ENCODE data around the gene ASAP3.
"Not testable (repeated sequence)": the region's sequence is repeated elsewhere in the genome, so short reads cannot be mapped to it uniquely, and the experiment has no call there.

ASAP3 gene

DNA sequence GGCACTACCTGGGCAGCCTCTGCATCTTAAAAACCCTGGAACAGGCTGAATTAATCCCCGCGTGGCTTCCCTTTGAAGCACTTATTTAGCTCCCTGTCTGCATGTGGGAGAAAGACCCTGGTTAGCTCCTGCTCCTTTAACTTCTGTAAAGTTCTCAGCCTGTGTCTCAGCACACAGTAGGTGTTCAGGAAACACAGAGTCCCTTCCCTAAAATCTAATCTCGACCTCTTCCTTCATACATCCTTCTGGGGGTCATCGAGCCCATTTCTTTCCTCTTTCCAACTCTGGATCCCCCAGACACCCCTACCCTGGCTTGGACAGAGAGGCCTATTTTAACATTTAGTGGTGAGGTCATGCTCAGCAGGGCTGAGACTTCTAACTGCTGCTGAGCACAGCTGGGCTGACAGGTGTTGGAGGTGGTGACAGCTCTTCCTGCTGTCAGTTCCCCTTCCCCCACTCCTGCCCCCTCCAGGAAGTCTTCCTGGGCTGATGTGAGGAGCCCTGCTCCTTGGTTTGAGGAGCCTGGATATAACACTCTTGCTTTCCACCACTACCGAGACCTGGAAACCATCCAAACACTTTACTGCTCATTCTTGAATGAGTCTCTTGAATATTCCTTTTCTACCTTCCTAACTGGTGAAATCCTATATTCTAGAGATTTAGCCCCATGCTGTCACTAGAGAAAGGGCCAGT lies 41.7 kb upstream of the ASAP3 start:
- Mint-ChIP-seq H3K4me1 (peaks cover 78% of the 10 kb centered on the region), H3K9me3 (no peaks in the 10 kb centered on the region), H3K4me3 (peak overlapping the region; percentile 66), H3K36me3 (peaks cover 62% of the 10 kb centered on the region), H3K27ac (peak overlapping the region; percentile 96), H3K27me3 (no peaks in the 10 kb centered on the region)
- peak; percentile 62 for DNase-seq
- CTCF ChIA-PET: interaction anchor here (0.9 to 10.9 kb wide), 5 partner anchors 14 to 111 kb away, joined by 3 to 137 read pairs (median 15); no protein-coding TSS in a partner anchor

DNA sequence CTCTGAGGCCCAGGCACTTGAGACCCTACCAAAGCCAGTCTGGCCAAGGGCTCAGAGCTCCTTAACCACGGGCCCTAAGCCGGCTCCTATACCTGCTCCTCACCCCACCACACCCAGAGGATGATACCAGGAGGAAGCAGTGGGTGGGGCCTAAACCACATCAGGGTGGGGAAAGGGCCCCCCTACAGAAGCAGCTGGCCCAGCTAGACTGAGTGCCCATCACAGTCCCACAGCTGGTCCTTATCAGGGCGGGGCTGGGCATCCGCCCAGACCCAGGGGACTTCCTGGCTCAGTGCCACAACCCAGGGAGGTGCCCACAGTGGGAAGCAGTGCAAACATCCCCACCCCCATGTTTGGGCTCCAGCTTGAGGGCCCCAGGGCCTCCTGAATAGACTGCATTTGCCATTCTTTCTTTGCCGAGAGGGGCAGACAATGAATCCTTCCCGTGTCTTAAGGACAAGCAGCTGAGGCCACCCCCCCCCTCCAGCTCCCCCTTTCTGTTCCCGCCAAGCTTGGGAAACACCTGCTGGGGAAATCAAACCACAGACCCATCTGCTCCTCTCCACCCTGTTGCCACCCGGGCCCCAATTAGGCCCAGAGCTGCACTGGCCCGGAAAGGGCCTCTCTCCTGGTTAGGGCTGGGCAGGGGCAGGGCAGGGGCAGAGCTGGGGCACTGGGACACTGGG lies 40.9 kb upstream of the ASAP3 start:
- Mint-ChIP-seq H3K4me3 (peak overlapping the region; percentile 66), H3K9me3 (no peaks in the 10 kb centered on the region), H3K4me1 (peaks cover 78% of the 10 kb centered on the region), H3K27ac (peak overlapping the region; percentile 96), H3K27me3 (no peaks in the 10 kb centered on the region), H3K36me3 (peaks cover 62% of the 10 kb centered on the region)
- DNase-seq: peak; percentile 73
- CTCF ChIA-PET: interaction anchor here (1.1 to 10.9 kb wide), 7 partner anchors 12 to 167 kb away, joined by 3 to 137 read pairs (median 5); partner anchors contain the start of gene RPL11

DNA sequence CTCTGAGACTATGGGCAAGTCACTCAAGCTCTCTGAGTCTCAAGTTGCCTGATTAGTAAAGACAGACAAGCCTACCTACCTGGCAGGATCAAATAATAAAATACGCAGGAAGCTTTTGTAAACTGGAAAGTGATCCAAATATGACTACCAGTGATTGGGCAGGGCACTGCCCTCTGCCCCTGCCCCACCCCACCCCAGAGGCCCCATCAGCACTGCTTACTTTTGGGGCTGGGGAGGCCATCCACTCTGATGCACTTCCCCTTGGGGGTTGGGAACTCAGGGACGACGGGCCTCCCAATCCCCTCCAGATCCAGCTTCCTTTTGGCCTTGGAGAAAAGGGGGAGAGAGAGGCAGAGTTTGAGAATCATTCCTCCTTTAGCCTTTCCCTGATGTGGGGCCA lies 40.2 kb upstream of the ASAP3 start:
- Mint-ChIP-seq H3K9me3 (no peaks in the 10 kb centered on the region), H3K27me3 (no peaks in the 10 kb centered on the region), H3K4me3 (no peak overlapping the region), H3K36me3 (peaks cover 59% of the 10 kb centered on the region), H3K27ac (peak overlapping the region; percentile 96), H3K4me1 (peaks cover 72% of the 10 kb centered on the region)
- CTCF ChIA-PET: interaction anchor here (1.1 to 10.9 kb wide), 7 partner anchors 13 to 167 kb away, joined by 3 to 137 read pairs (median 5); partner anchors contain the start of gene RPL11
- no peak for DNase-seq

DNA sequence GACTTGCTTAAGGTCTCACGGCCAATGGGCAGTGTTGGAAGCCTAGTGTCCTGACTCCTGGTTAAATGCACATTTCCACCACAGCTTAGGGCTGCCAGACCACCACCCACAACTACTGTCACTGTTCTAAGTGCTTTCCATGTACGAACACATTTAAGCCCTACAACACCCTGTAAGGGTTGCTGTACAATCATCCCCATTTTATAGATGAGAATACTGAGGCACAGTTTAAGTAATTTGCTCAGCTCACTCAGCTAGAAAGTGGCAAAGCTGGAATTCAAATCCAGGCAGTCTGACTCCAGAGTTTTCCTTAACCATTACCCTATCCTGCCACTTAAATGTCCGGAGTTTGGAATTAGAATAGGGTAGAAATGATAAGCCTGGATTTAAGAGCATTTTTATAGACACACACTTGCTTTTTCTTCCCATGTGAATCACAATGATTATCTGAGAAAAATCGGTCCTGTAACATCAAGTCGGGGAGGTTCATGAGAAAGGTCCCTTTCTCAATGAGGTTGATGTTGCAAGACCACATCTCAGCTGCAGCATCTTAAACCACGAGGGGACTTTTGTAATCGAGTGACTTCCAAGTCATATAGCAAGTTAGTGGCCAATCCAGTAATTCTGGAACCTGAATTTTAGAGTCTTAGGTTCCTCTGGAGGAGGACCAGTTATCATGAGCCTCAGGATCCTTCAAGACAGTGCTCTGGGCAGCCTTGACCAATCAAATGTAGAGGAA lies 38.4 kb upstream of the ASAP3 start:
- H3K36me3 Mint-ChIP-seq: peaks cover 61% of the 10 kb centered on the region
- no peaks in the 10 kb centered on the region for H3K9me3 Mint-ChIP-seq
- peaks cover 54% of the 10 kb centered on the region for H3K4me1 Mint-ChIP-seq
- no peak for DNase-seq
- no peaks in the 10 kb centered on the region for H3K27me3 Mint-ChIP-seq
- H3K27ac Mint-ChIP-seq: peak overlapping the region; percentile 69
- H3K4me3 Mint-ChIP-seq: no peak overlapping the region
- CTCF ChIA-PET: interaction anchor here (10.9 kb wide), 1 partner anchor 25 kb away, joined by 137 read pairs; no protein-coding TSS in a partner anchor

DNA sequence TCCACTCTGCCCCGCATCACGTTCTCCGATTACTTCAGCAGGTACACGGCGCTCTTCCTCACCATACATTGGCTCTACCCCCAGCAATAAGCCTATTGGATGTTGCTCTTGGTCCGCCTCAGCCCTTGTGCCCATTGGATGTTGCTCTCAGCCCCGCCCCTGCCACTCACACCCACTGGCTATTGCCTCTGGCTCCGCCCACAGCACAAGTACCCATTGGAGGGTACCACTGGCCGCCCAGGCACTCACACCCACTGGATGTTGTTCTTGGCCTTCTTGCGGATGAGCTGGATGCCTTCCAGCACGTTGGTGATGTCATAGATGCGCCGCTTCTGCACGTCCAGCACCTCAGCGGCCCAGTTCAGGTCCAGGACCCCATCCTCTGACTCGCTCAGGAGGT lies 37.6 kb upstream of the ASAP3 start:
- Mint-ChIP-seq H3K27me3 (no peaks in the 10 kb centered on the region), H3K27ac (peak overlapping the region; percentile 69), H3K4me3 (no peak overlapping the region), H3K4me1 (peaks cover 46% of the 10 kb centered on the region), H3K36me3 (peaks cover 63% of the 10 kb centered on the region), H3K9me3 (no peaks in the 10 kb centered on the region)
- CTCF ChIA-PET: interaction anchor here (0.9 to 3.9 kb wide), 2 partner anchors 10 to 25 kb away, joined by 4 to 18 read pairs; partner anchors contain the start of gene E2F2
- DNase-seq: peak; percentile 29

DNA sequence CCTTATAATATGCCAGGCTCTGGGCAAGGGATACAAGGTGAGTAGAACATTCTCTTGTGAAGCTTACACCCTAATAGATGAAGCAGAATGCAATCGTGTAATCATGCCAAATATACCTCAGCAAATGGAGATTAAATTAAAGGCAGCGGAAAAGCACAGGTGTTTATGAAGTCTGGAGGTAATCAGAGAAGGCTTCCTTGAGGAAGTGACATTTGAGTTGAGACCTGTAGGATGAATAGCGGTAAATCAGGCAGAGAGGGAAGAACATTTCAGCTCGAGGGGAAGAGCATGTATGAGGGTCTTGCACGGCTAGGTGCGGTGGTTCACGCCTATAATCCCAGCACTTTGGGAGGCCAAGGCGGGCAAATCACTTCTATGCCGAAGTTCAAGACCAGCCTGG lies 33.6 kb upstream of the ASAP3 start:
- CTCF ChIA-PET: interaction anchor here (0.6 to 0.9 kb wide), 2 partner anchors 10 to 22 kb away, joined by 3 to 4 read pairs; no protein-coding TSS in a partner anchor
- H3K27me3 Mint-ChIP-seq: no peaks in the 10 kb centered on the region
- H3K27ac Mint-ChIP-seq: no peak overlapping the region
- H3K4me1 Mint-ChIP-seq: peaks cover 15% of the 10 kb centered on the region
- H3K36me3 Mint-ChIP-seq: peaks cover 72% of the 10 kb centered on the region
- no peak for DNase-seq
- no peaks in the 10 kb centered on the region for H3K9me3 Mint-ChIP-seq
- no peak overlapping the region for H3K4me3 Mint-ChIP-seq

DNA sequence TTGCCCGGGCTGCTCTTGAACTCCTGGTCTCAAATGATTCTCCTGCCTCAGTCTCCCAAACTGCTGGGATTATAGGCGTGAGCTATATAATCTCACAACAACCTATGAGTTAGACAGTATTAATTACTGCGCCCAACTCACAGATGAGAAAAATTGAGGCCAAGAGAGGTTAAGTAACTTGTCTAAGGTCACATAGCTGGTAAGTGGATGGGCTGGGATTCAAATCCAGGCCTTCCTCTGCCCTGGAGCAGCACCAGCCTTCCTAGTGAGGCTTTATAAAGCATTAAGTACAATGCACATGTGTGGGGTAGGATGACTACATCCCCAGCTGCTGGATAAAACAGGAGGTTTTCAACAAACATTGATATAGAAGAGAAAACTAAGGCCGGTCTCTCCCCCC lies 31.9 kb upstream of the ASAP3 start:
- Mint-ChIP-seq H3K36me3 (peaks cover 69% of the 10 kb centered on the region), H3K27me3 (no peaks in the 10 kb centered on the region), H3K9me3 (no peaks in the 10 kb centered on the region), H3K27ac (no peak overlapping the region), H3K4me1 (peaks cover 2% of the 10 kb centered on the region), H3K4me3 (no peak overlapping the region)
- CTCF ChIA-PET: interaction anchor here (1.6 to 1.8 kb wide), 3 partner anchors 15 to 142 kb away, joined by 4 to 7 read pairs (median 4); partner anchors contain the start of gene E2F2
- DNase-seq: no peak

DNA sequence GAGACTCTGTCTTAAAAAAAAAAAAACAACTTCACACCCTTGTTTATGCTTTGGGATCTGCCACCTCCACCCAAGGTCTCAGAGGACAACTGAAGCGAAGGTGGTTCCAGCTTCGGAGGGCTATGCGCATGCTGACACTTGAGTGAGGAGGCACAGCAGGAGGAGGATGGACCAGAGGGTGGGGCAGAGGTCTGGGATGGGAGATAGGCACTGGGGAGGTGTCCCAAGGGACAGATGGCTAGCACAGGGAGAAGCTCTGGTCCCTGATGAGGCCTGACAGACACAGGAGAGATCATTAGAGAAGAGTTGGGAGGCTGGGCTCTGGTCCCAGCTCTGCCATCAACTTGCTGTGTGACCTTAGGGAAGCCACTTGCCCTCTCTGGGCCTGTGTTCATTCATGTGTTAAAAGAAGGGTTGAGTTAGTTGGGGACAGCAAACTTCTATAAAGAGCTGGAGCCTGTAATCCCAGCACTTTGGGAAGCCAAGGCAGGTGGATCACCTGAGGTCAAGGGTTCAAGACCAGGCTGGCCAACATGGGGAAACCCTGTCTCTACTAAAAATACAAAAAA lies 30.2 kb upstream of the ASAP3 start:
- DNase-seq: no peak
- H3K4me3 Mint-ChIP-seq: no peak overlapping the region
- no peaks in the 10 kb centered on the region for H3K9me3 Mint-ChIP-seq
- H3K27me3 Mint-ChIP-seq: no peaks in the 10 kb centered on the region
- CTCF ChIA-PET: interaction anchor here (0.8 to 1.8 kb wide), 5 partner anchors 14 to 143 kb away, joined by 3 to 4 read pairs (median 4); partner anchors contain the start of gene E2F2
- H3K4me1 Mint-ChIP-seq: peaks cover 2% of the 10 kb centered on the region
- H3K27ac Mint-ChIP-seq: peak overlapping the region; percentile 56
- peaks cover 80% of the 10 kb centered on the region for H3K36me3 Mint-ChIP-seq

DNA sequence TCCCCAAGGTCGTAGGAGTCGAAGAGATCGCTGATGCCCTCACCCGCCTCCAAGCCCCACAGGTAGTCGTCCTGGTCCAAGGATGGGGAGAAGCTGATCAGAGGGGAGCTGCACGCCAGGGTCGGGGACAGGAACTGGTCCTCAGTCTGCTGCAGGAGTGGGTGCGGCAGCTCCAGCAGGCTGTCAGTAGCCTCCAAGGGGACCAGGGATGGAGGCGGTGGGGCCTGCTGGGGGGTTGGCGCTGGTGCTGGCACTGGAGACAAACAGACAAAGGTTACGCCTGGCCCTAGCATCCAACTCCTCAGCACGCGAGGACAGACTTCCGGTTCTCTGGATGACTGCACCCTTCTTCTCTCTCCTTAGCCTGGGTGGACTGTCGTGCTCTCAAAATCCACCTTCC lies 25.9 kb upstream of the ASAP3 start:
- CTCF ChIA-PET: no interaction called here
- H3K27ac Mint-ChIP-seq: peak overlapping the region; percentile 22
- no peak for DNase-seq
- H3K36me3 Mint-ChIP-seq: peaks cover 60% of the 10 kb centered on the region
- H3K27me3 Mint-ChIP-seq: no peaks in the 10 kb centered on the region
- peaks cover 2% of the 10 kb centered on the region for H3K4me1 Mint-ChIP-seq
- H3K9me3 Mint-ChIP-seq: no peaks in the 10 kb centered on the region
- H3K4me3 Mint-ChIP-seq: no peak overlapping the region

DNA sequence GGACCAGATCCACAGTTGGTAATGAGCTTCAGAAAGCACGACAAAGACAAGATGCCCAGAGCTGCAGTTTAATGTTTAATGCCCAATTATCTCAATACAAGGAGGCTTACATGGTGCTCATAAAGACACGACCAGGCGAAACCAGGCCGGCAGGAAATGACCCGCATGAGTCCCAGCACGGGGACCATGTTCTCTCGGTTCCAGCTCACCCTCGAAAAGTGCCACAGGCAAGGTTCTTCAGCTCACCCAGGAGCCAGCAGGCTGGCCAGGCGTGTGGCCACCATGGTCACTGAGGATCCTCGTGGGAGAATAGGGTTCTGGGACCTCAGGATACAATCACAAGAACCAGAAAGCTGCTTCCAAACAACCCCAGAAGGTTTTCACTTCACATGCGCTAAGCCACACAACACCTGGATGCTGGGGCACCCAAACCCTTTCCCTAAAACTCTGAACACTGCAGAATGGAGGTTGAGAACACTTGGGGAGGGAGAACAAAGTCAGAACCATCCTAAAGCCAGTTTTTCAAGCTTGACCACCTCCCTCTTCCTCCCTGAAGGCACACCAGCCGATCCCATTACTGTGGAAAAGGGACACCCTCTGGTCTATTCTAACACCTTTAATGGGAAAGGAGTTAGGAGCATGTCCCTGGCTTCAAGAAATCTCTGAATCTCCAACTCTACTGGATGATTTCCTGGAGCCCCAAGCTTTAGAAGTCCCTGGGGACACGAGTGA lies 22.6 kb upstream of the ASAP3 start:
- Mint-ChIP-seq H3K27ac (peak overlapping the region; percentile 3), H3K9me3 (no peaks in the 10 kb centered on the region), H3K36me3 (peaks cover 39% of the 10 kb centered on the region), H3K4me1 (no peaks in the 10 kb centered on the region), H3K4me3 (no peak overlapping the region), H3K27me3 (peaks cover 4% of the 10 kb centered on the region)
- CTCF ChIA-PET: interaction anchor here (0.8 to 4.2 kb wide), 7 partner anchors 10 to 131 kb away, joined by 3 to 34 read pairs (median 3); no protein-coding TSS in a partner anchor
- DNase-seq: no peak

DNA sequence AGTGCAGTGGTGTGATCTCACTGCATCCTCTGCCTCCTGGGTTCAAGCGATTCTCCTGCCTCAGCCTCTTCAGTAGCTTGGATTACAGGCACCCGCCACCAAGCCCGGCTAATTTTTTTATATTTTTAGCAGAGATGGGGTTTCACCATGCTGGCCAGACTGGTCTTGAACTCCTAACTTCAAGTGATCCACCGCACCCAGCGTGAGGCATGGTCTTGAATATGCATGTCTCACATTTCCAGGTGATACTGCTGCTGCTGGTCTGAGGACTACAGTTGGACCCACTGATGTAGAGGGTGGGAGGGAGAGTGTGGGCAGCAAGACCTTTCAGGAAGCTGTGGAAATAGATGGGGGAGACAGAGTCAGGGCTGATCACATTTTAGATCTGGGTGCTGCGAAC lies 21.9 kb upstream of the ASAP3 start:
- CTCF ChIA-PET: interaction anchor here (1.0 to 4.2 kb wide), 5 partner anchors 9 to 131 kb away, joined by 3 to 34 read pairs (median 3); no protein-coding TSS in a partner anchor
- no peaks in the 10 kb centered on the region for H3K4me1 Mint-ChIP-seq
- H3K9me3 Mint-ChIP-seq: no peaks in the 10 kb centered on the region
- no peak for DNase-seq
- no peak overlapping the region for H3K27ac Mint-ChIP-seq
- peaks cover 32% of the 10 kb centered on the region for H3K36me3 Mint-ChIP-seq
- H3K27me3 Mint-ChIP-seq: peaks cover 4% of the 10 kb centered on the region
- H3K4me3 Mint-ChIP-seq: no peak overlapping the region

DNA sequence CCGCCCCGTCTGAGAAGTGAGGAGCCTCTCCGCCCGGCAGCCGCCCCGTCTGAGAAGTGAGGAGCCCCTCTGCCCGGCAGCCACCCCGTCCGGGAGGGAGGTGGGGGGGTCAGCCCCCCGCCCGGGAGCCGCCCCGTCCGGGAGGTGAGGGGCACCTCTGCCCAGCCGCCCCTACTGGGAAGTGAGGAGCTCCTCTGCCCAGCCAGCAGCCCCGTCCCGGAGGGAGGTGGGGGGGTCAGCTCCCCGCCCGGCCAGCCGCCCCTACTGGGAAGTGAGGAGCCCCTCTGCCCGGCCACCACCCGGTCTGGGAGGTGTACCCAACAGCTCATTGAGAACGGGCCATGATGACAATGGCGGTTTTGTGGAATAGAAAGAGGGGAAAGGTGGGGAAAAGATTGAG lies 20.2 kb upstream of the ASAP3 start:
- H3K27ac Mint-ChIP-seq, DNase-seq, H3K9me3 Mint-ChIP-seq, CTCF ChIA-PET, H3K4me1 Mint-ChIP-seq, H3K4me3 Mint-ChIP-seq: not testable (repeated sequence)
- peaks cover 17% of the 10 kb centered on the region for H3K36me3 Mint-ChIP-seq
- peaks cover 12% of the 10 kb centered on the region for H3K27me3 Mint-ChIP-seq

DNA sequence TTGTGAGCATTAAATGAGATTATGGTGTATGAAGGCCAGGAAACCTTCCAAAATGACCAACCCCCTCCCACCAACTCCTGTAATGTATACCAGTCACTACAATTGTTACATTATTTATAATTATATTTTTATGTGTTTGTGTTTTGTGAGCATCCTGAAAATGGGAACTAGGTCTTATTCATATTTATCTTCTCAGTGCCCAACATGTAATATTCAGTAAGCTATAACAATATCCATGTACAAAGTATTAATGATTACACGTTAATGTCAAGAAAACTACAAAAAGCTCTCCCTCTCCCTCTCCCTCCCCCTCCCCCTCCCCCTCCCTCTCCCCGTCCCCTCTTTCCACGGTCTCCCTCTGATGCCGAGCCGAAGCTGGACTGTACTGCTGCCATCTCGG lies 19.0 kb upstream of the ASAP3 start:
- Mint-ChIP-seq H3K4me1 (no peaks in the 10 kb centered on the region), H3K27ac (no peak overlapping the region), H3K9me3 (no peaks in the 10 kb centered on the region), H3K4me3 (no peak overlapping the region), H3K27me3 (peaks cover 13% of the 10 kb centered on the region), H3K36me3 (peaks cover 10% of the 10 kb centered on the region)
- CTCF ChIA-PET: no interaction called here
- no peak for DNase-seq
